ENCODE measurements around the gene GOLGA2. TPM values are rescaled to one million over a fixed set of nuclear protein-coding genes. Genes with fewer than 3 reads are reported as not detected.

GOLGA2 gene
- total and polyA plus RNA-seq, 4 experiments from 2014 or later: 1.4 to 82.4 (median 43.4) TPM

DNA sequence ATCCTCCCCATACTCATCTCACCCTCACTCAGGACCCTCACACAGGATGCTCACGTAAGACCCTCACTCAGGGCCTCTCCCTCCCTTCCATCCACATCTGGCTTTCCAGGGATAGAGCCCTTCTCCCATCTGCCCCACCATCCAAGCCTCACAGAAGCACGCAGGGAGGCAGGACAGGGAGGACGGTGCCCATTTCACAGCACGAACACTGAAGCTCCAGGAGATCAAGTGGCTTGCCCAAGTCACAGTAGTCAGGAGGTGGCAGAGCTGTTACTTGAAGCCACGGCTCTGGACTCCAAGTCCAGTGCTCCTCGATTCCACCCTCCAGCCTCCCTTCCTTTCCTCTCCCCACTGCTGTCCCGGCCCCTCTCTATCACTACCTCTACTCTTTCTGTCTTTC, 50.9 kb downstream of the GOLGA2 start:
- Mint-ChIP-seq H3K4me3 (no peak overlapping the region), H3K27me3 (no peaks in the 10 kb centered on the region), H3K4me1 (peaks cover 0 to 1% (median 0%) of the 10 kb centered on the region in 4 donors), H3K9me3 (no peaks in the 10 kb centered on the region), H3K27ac (no peak overlapping the region), H3K36me3 (no peaks in the 10 kb centered on the region)
- no peaks in the 10 kb centered on the region for H3K36me3 ChIP-seq (ENCODE audit: insufficient read depth, low read length)
- H3K27me3 ChIP-seq (ENCODE audit: insufficient read depth, low read length): no peaks in the 10 kb centered on the region
- DNase-seq: no peak
- no peak overlapping the region for H3K27ac ChIP-seq (ENCODE audit: low read depth, low read length)
- no peaks in the 10 kb centered on the region for H3K4me1 ChIP-seq (ENCODE audit: insufficient read depth, low read length)
- intact Hi-C loops (cut with micrococcal nuclease): no loop called here
- CTCF ChIA-PET (ENCODE audit: partially characterized antibody): no interaction called here
- H3K4me3 ChIP-seq (ENCODE audit: low read length in 2 of 2): no peak overlapping the region
- POLR2A ChIA-PET (ENCODE audit: partially characterized antibody): no interaction called here
- no peaks in the 10 kb centered on the region for H3K9me3 ChIP-seq (ENCODE audit: control insufficient read depth in 1 of 2, low read length in 2 of 2)

DNA sequence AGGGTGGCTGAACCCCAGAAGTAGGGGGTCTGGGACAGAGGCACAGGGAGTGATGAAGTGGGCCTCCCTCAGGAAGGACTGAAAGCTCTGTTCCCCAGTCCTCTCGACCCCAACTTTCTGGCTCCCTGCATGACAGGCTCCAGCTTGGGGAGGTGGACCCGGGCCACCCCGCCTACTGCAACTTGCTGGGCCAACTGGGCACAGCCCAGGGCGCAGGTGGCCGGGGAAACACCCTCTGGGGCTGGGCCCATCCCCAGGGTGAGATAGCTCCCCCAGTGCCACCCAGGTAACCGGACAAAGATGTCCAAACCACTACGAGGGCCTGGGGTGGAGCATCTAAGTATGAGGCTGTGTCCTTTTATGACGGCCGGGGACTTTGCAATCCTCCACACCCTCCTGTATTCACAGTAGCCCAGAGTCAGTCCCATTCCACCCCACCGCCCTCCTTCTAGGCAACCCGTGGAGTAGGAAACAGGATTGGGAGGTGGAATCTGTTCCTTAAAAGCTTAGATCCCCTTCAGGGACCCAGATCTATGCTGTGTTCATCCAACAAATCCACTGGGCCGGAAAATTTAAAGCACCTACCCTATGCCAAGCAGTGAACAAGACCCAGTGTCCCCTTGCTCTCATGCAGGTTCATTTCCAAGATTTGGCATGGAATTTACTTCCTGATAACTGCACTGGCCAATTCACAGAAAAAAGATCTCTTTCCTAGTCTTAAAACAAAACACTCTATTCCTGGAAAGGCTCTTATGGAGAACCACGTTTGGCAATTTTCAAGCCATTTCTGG, 52.7 kb downstream of the GOLGA2 start:
- no peak overlapping the region for H3K27ac ChIP-seq (ENCODE audit: low read depth, low read length)
- H3K4me3 ChIP-seq (ENCODE audit: low read length in 2 of 2): no peak overlapping the region
- no peaks in the 10 kb centered on the region for H3K9me3 ChIP-seq (ENCODE audit: control insufficient read depth in 1 of 2, low read length in 2 of 2)
- H3K27me3 ChIP-seq (ENCODE audit: insufficient read depth, low read length): no peaks in the 10 kb centered on the region
- H3K36me3 Mint-ChIP-seq: no peaks in the 10 kb centered on the region
- H3K9me3 Mint-ChIP-seq: no peaks in the 10 kb centered on the region
- H3K4me1 ChIP-seq (ENCODE audit: insufficient read depth, low read length): peaks cover 11% of the 10 kb centered on the region
- intact Hi-C loops (cut with micrococcal nuclease): no loop called here
- H3K4me1 Mint-ChIP-seq: peaks cover 6 to 12% (median 10%) of the 10 kb centered on the region in 4 donors
- H3K36me3 ChIP-seq (ENCODE audit: insufficient read depth, low read length): no peaks in the 10 kb centered on the region
- no peak overlapping the region for H3K27ac Mint-ChIP-seq
- no peak for DNase-seq
- H3K4me3 Mint-ChIP-seq: no peak overlapping the region
- H3K27me3 Mint-ChIP-seq: no peaks in the 10 kb centered on the region
- POLR2A ChIA-PET (ENCODE audit: partially characterized antibody): no interaction called here
- CTCF ChIA-PET (ENCODE audit: partially characterized antibody): interaction anchor here (0.9 kb wide), 1 partner anchor 32 kb away, joined by 4 read pairs; no protein-coding TSS in a partner anchor

DNA sequence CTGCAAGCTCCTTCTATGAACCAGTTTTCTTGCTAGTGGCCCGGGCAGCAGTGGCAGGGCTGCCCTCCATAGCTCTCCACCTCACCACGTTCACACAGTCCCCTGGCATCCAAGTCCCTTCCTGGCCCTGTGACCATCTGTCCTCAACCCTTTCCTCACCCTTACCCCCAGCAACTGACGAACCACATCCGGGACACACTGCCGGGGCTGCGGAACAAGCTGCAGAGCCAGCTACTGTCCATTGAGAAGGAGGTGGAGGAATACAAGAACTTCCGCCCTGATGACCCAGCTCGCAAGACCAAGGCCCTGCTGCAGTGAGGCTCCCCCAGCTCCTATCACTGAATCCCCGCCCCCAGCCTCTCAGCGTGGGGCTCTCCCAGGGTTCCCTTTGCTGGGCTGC, 53.8 kb downstream of the GOLGA2 start:
- Histone ChIP-seq H3K4me3 (ENCODE audit: low read length in 2 of 2) (no peak overlapping the region), H3K27ac (ENCODE audit: low read depth, low read length) (no peak overlapping the region), H3K4me1 (ENCODE audit: insufficient read depth, low read length) (peaks cover 15% of the 10 kb centered on the region), H3K27me3 (ENCODE audit: insufficient read depth, low read length) (no peaks in the 10 kb centered on the region), H3K36me3 (ENCODE audit: insufficient read depth, low read length) (no peaks in the 10 kb centered on the region), H3K9me3 (ENCODE audit: control insufficient read depth in 1 of 2, low read length in 2 of 2) (no peaks in the 10 kb centered on the region)
- Mint-ChIP-seq H3K27ac (no peak overlapping the region), H3K27me3 (no peaks in the 10 kb centered on the region), H3K4me1 (peaks cover 7 to 17% (median 12%) of the 10 kb centered on the region in 4 donors), H3K36me3 (no peaks in the 10 kb centered on the region), H3K4me3 (no peak overlapping the region), H3K9me3 (no peaks in the 10 kb centered on the region)
- no peak for DNase-seq
- POLR2A ChIA-PET (ENCODE audit: partially characterized antibody): no interaction called here
- intact Hi-C loops (cut with micrococcal nuclease): no loop called here
- CTCF ChIA-PET (ENCODE audit: partially characterized antibody): no interaction called here

DNA sequence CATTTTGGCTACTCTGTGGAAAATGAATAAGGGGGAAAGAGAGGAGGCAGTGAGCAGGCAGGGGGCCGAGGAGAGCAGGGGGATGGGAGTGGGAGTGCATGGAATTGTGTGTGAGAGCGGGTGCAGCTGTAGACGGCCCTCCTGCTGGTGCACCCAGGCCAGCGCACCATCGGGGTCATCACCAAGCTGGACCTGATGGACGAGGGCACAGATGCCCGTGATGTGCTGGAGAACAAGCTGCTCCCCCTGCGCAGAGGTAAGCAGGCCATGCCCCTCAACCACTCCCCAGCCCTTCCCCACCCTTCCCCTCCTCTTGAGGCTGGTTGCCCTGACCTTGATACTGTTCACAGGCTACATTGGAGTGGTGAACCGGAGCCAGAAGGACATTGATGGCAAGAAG, 56.0 kb downstream of the GOLGA2 start:
- no peak for DNase-seq
- Mint-ChIP-seq H3K4me3 (peak overlapping the region in 2 of 8 donors; percentile 36 to 43), H3K9me3 (no peaks in the 10 kb centered on the region), H3K27ac (peak overlapping the region in 1 of 7 donors; percentile 15), H3K4me1 (peaks cover 7 to 17% (median 12%) of the 10 kb centered on the region in 4 donors), H3K36me3 (no peaks in the 10 kb centered on the region), H3K27me3 (no peaks in the 10 kb centered on the region)
- Histone ChIP-seq H3K27ac (ENCODE audit: low read depth, low read length) (no peak overlapping the region), H3K4me1 (ENCODE audit: insufficient read depth, low read length) (peaks cover 15% of the 10 kb centered on the region), H3K9me3 (ENCODE audit: control insufficient read depth in 1 of 2, low read length in 2 of 2) (no peaks in the 10 kb centered on the region), H3K27me3 (ENCODE audit: insufficient read depth, low read length) (no peaks in the 10 kb centered on the region), H3K36me3 (ENCODE audit: insufficient read depth, low read length) (no peaks in the 10 kb centered on the region), H3K4me3 (ENCODE audit: low read length in 2 of 2) (no peak overlapping the region)
- ChIA-PET POLR2A (ENCODE audit: partially characterized antibody) (interaction anchor here (1.4 kb wide), 1 partner anchor 56 kb away, joined by 8 read pairs; the partner anchor contains the start of genes GOLGA2 and SWI5), CTCF (ENCODE audit: partially characterized antibody) (interaction anchor here (0.7 to 2.0 kb wide), 2 partner anchors 29 to 142 kb away, joined by 3 to 4 read pairs; no protein-coding TSS in a partner anchor)
- intact Hi-C loops (cut with micrococcal nuclease): no loop called here

DNA sequence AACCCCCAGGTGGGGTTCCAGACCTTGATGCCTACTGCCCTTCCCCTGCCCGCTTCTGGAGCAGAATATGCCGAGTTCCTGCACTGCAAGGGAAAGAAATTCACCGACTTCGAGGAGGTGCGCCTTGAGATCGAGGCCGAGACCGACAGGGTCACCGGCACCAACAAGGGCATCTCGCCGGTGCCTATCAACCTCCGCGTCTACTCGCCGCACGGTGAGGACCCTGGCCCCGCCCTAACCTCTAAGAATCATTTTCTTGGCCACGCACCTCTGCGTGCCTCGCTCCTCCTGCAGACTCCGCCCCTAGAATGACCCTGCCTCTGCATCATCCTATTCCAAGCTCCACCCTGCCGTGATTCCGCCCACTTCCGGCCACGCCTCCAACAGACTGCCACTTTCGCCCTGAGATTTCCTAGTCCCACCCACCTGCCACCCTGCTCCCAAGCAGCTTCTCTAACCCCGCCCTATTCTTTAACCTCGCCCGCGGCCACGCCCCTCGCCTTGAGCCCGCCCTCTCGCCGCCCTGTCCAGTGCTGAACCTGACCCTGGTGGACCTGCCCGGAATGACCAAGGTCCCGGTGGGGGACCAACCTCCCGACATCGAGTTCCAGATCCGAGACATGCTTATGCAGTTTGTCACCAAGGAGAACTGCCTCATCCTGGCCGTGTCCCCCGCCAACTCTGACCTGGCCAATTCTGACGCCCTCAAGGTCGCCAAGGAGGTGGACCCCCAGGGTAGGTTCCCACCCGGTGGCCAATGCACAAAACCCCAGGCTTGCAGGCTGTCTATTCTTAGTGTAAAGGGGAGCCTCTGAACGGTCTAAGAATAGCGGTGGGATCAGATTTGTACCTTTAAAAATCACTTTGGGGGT, 57.1 kb downstream of the GOLGA2 start:
- H3K27ac Mint-ChIP-seq: peak overlapping the region; percentile 54 to 93 (median 75)
- ChIA-PET CTCF (ENCODE audit: partially characterized antibody) (interaction anchor here (2.0 kb wide), 1 partner anchor 28 kb away, joined by 4 read pairs; no protein-coding TSS in a partner anchor), POLR2A (ENCODE audit: partially characterized antibody) (interaction anchor here (0.8 to 1.7 kb wide), 3 partner anchors 31 to 58 kb away, joined by 3 to 13 read pairs (median 8); partner anchors contain the start of genes BBLN, GOLGA2 and SWI5)
- Histone ChIP-seq H3K4me1 (ENCODE audit: insufficient read depth, low read length) (peaks cover 15% of the 10 kb centered on the region), H3K9me3 (ENCODE audit: control insufficient read depth in 1 of 2, low read length in 2 of 2) (no peaks in the 10 kb centered on the region), H3K36me3 (ENCODE audit: insufficient read depth, low read length) (no peaks in the 10 kb centered on the region), H3K4me3 (ENCODE audit: low read length in 2 of 2) (peak overlapping the region; percentile 31 to 39), H3K27ac (ENCODE audit: low read depth, low read length) (no peak overlapping the region), H3K27me3 (ENCODE audit: insufficient read depth, low read length) (no peaks in the 10 kb centered on the region)
- peak; percentile 86 to 94 (median 87) for DNase-seq
- intact Hi-C loops (cut with micrococcal nuclease): loop anchor here (1.0 kb wide), 2 partner anchors 15 to 32 kb away; partner anchors contain the start of gene DNM1
- H3K36me3 Mint-ChIP-seq: no peaks in the 10 kb centered on the region
- no peaks in the 10 kb centered on the region for H3K27me3 Mint-ChIP-seq
- H3K4me1 Mint-ChIP-seq: peaks cover 7 to 17% (median 12%) of the 10 kb centered on the region in 4 donors
- no peaks in the 10 kb centered on the region for H3K9me3 Mint-ChIP-seq
- H3K4me3 Mint-ChIP-seq: peak overlapping the region; percentile 63 to 92 (median 82)

GRCh38 chr9:128218172-128218517, 57.7 kb downstream of the GOLGA2 start:
- no peaks in the 10 kb centered on the region for H3K27me3 Mint-ChIP-seq
- CTCF ChIA-PET (ENCODE audit: partially characterized antibody): interaction anchor here (2.0 kb wide), 1 partner anchor 27 kb away, joined by 4 read pairs; no protein-coding TSS in a partner anchor

More at GRCh38 chr9:128218172-128218517, 57.7 kb downstream of the GOLGA2 start:
- Mint-ChIP-seq H3K4me3 (peak overlapping the region; percentile 63 to 92 (median 82)), H3K27ac (peak overlapping the region in 6 of 7 donors; percentile 54 to 93 (median 79)), H3K36me3 (no peaks in the 10 kb centered on the region), H3K9me3 (no peaks in the 10 kb centered on the region), H3K4me1 (peaks cover 7 to 17% (median 12%) of the 10 kb centered on the region in 4 donors)
- no peaks in the 10 kb centered on the region for H3K9me3 ChIP-seq (ENCODE audit: control insufficient read depth in 1 of 2, low read length in 2 of 2)
- POLR2A ChIA-PET (ENCODE audit: partially characterized antibody): interaction anchor here (1.0 to 1.7 kb wide), 3 partner anchors 32 to 59 kb away, joined by 4 to 13 read pairs (median 8); partner anchors contain the start of genes BBLN, GOLGA2 and SWI5
- no peak overlapping the region for H3K27ac ChIP-seq (ENCODE audit: low read depth, low read length)
- peak overlapping the region; percentile 31 to 39 for H3K4me3 ChIP-seq (ENCODE audit: low read length in 2 of 2)
- no peak for DNase-seq
- H3K27me3 ChIP-seq (ENCODE audit: insufficient read depth, low read length): no peaks in the 10 kb centered on the region
- no peaks in the 10 kb centered on the region for H3K36me3 ChIP-seq (ENCODE audit: insufficient read depth, low read length)
- peaks cover 15% of the 10 kb centered on the region for H3K4me1 ChIP-seq (ENCODE audit: insufficient read depth, low read length)
- intact Hi-C loops (cut with micrococcal nuclease): loop anchor here (1.0 kb wide), 2 partner anchors 15 to 32 kb away; partner anchors contain the start of gene DNM1

All from CD4-positive, alpha-beta memory T cell (primary cell).